ENCODE results near the gene M6PR. TPM values are rescaled to one million over a fixed set of nuclear protein-coding genes. Genes with fewer than 3 reads are reported as not detected.
"Not testable (repeated sequence)": the region's sequence is repeated elsewhere in the genome, so short reads cannot be mapped to it uniquely, and the experiment has no call there.

Gene M6PR
- total RNA-seq, 1 donor from 2014 or later: 114 TPM

DNA sequence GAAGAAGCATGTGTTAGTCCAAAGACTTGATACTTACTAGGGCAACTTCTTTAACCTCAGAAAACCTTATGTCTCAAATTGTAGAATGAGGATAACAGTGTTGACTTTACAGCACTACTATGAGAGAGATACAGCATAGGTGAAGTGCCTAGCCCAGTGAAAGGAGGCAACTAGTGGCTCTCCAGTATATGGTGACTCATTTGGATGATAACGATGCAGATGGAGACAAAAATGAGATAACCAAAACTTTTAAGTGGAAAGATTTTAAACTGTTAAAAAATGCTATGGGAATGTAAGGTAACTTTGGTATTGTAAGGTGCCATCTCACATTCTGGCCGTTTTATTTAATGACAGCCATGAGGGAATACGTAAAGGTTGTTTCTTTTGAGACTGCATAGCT is 32.4 kb downstream of the M6PR start:
- DNase-seq (ENCODE audit: low read depth): no peak
- no peak overlapping the region for H3K4me3 ChIP-seq (ENCODE audit: low read depth, low read length)
- TF ChIP-seq, protein P1, sequence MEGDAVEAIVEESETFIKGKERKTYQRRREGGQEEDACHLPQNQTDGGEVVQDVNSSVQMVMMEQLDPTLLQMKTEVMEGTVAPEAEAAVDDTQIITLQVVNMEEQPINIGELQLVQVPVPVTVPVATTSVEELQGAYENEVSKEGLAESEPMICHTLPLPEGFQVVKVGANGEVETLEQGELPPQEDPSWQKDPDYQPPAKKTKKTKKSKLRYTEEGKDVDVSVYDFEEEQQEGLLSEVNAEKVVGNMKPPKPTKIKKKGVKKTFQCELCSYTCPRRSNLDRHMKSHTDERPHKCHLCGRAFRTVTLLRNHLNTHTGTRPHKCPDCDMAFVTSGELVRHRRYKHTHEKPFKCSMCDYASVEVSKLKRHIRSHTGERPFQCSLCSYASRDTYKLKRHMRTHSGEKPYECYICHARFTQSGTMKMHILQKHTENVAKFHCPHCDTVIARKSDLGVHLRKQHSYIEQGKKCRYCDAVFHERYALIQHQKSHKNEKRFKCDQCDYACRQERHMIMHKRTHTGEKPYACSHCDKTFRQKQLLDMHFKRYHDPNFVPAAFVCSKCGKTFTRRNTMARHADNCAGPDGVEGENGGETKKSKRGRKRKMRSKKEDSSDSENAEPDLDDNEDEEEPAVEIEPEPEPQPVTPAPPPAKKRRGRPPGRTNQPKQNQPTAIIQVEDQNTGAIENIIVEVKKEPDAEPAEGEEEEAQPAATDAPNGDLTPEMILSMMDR (conservative IDR thresholded peaks at IDR 0.05; ENCODE audit: low read depth, low read length): no peak

DNA sequence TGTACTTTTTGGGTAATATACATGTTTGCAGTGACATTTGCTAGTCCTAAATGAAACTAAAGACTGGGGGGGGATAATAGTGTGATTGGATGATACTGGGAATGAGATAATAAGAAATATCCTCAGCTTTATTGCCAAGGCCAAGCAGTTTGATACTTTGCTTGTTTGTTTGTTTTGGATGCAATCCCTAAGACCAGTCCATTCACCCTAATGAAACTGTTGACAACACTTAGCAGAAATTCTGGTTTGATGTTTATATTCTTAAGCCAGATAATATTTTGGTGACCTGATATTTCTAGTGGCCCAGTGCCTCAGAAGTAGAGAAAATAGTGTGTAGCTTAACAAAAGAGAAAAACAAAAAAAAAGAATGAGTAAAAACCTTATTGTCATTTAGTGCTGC is 33.3 kb downstream of the M6PR start:
- TF ChIP-seq, protein P1 (conservative IDR thresholded peaks at IDR 0.05; ENCODE audit: low read depth, low read length): no peak
- H3K4me3 ChIP-seq (ENCODE audit: low read depth, low read length): no peak overlapping the region

DNA sequence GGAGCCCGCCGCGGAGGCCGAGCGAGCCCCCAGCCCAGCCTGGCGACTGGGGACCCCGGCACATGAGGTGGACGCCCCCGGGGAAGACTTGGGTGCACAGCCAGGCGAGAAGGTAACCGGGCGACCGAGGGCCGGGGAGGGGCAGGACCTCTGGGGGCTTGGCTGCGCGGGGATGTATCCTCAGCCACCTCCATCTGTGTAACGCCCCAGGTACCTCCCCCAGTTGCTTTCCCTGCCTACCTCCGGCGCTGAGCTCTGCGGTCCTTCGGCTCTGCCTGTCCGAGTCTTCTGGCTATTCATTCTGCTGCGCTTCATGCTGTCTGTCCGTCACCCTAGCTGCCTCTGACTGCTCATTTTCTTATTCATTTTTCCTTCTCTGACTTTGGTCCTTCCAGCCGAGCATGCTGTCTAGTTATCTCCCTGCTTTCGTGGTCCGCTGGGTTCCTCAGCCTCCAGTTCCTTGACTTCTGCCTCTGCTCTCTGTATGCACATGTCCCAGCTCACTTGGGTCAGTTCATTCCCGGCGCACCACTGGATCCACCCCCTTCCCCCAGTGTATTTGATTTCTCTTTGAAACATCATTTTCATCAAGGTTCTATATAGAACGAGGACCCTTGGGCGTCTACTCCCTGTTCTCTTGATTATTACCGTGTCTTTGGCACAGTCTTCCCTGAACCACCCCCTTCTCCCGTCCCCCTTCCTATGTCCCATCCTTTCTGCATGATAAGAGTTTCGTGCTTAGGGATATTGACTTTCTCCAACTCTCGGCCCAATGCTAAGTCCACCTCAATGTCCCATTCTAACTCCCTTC is 34.5 kb downstream of the M6PR start:
- H3K4me3 ChIP-seq (ENCODE audit: low read depth, low read length): peak overlapping the region; percentile 82
- TF ChIP-seq, protein P1 (conservative IDR thresholded peaks at IDR 0.05; ENCODE audit: low read depth, low read length): no peak
- DNase-seq (ENCODE audit: low read depth): no peak

More for the DNA sequence above, 33.3 kb downstream of the M6PR start:
- DNase-seq (ENCODE audit: low read depth): no peak

DNA sequence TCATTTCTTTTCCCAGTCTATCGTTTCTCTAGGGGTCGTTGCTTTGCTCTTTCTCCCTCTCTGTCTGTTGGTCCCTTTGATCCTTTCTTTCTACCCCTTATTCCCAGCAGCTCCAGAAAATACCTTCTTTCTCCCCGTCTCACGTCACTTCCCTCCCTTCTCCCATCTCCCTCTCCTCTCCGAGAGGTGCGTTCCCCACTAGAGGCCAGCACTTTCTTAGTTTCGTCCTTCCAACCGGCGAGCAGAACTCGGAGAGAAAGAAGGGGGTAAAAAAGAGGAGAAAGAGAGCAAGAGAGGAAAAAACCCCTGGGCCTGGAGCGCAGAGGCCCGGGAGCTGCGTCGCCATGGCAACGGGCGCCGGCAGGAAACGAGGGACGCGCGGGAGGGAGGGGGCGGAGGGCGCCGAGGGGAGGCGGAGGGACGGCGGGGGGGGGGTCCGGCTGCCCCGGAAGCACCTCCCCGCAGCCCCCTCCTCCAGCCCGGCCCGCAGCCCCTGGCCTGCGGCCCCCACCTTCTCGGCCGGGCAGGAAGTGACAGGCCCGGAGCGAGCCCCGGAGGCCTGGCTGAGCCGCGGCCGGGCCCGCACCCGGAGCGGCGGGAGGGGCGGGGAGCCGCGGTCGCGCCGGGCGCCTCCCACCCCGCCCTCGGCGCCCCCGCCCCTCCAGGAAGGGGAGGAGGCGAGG is 35.3 kb downstream of the M6PR start, which contains the start of gene PHC1:
Gene PHC1, plus strand, starts transcription at position 477 of the 683 bp plus-strand sequence. CDS start 3,169 bp downstream, outside the sequence.
- DNase-seq (ENCODE audit: low read depth): not testable (repeated sequence)
- peak within 1 kb of the TSS; percentile 82 for H3K4me3 ChIP-seq (ENCODE audit: low read depth, low read length)
- TF ChIP-seq, protein P1 (conservative IDR thresholded peaks at IDR 0.05; ENCODE audit: low read depth, low read length): peak; percentile 58

DNA sequence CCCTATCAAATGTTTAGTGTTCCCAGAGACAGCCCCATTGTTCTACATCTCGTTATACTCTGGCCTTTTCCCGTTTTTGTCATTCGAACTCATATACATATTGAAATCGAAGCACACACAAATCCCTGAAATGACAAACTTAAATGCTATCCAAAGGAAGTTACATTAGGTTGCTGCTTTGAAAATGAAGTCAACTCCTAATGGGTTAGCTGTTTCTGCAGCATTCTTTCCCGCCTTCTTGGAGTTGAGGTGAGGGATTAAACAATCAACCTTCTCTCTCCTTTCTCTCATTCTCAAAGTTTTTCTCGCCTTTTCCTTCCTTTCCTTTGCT is 35.8 kb downstream of the M6PR start:
- TF ChIP-seq, protein P1 (conservative IDR thresholded peaks at IDR 0.05; ENCODE audit: low read depth, low read length): no peak
- H3K4me3 ChIP-seq (ENCODE audit: low read depth, low read length): peak overlapping the region; percentile 82
- no peak for DNase-seq (ENCODE audit: low read depth)

DNA sequence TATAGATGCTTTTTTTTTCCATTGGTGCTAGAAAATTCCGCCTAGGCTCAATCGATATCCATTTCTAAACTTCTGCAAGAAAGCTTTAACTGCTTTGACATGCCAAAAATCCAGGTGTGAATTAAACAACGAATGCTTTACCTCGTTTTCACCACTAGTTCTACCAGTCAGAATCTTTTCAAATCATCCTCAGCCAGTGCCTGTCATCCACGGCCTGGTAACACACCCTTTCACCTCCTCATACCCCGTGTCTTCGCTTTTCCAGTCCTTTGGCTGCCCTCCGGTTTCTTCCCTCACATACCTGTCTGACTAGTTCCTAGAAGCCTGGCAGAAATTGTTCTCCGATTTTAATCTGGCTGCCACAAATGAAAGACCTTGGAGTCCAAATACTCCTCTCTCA is 36.5 kb downstream of the M6PR start:
- DNase-seq (ENCODE audit: low read depth): no peak
- H3K4me3 ChIP-seq (ENCODE audit: low read depth, low read length): peak overlapping the region; percentile 82
- TF ChIP-seq, protein P1 (conservative IDR thresholded peaks at IDR 0.05; ENCODE audit: low read depth, low read length): peak; percentile 34

Data from epithelial cell of proximal tubule (primary cell).